Measurements from ENCODE around the gene CACNA1G. TPM values are rescaled to one million over a fixed set of nuclear protein-coding genes. Genes with fewer than 3 reads are reported as not detected.

CACNA1G gene
- total RNA-seq, 2 donors from 2014 or later = 0.84 to 1.1 TPM

DNA sequence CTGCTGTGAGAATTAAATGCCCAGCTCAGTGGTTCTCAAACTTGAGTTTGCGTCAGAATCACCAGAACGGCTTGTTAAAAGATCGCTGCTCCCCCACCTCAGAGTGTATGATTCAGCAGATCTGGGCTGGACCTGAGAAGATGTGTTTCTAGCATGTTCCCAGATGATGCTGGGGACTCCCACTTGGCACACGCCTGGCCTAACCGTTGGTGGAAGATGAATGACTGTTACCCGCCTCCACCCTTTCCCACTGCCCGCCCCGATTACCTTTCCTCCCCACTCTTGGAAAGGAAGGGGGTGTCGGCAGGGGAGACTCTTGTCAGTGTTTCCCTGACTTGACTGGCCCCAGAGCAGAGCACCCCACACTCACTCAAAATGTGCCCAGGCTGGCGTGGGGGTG, 44.9 kb downstream of the CACNA1G start:
- Mint-ChIP-seq H3K9me3 (no peaks in the 10 kb centered on the region), H3K36me3 (ENCODE audit: low read depth) (no peaks in the 10 kb centered on the region), H3K4me3 (no peak overlapping the region), H3K27me3 (ENCODE audit: insufficient read depth) (peaks cover 5% of the 10 kb centered on the region), H3K27ac (no peak overlapping the region), H3K4me1 (peaks cover 3% of the 10 kb centered on the region)
- Histone ChIP-seq H3K9me3 (ENCODE audit: control insufficient read depth, low read length) (no peaks in the 10 kb centered on the region), H3K27me3 (ENCODE audit: control insufficient read depth, insufficient read depth, low read length, poor library complexity, severe bottlenecking) (no peaks in the 10 kb centered on the region), H3K36me3 (ENCODE audit: control insufficient read depth, insufficient read depth, low read length) (no peaks in the 10 kb centered on the region), H3K27ac (ENCODE audit: low read depth, low read length) (no peak overlapping the region), H3K9ac (ENCODE audit: extremely low read depth, low read length, poor library complexity, severe bottlenecking) (no peak overlapping the region), H3K4me3 (ENCODE audit: low read length) (no peak overlapping the region), H3K4me1 (ENCODE audit: control insufficient read depth, insufficient read depth, low read length) (no peaks in the 10 kb centered on the region)
- WGBS, 2 experiments (ENCODE audit: insufficient coverage in 1 of 2, insufficient read length in 1 of 2) = 83 to 93% methylated on average over 4 to 10 of the region's 10 CpGs
- TF ChIP-seq, protein P1, sequence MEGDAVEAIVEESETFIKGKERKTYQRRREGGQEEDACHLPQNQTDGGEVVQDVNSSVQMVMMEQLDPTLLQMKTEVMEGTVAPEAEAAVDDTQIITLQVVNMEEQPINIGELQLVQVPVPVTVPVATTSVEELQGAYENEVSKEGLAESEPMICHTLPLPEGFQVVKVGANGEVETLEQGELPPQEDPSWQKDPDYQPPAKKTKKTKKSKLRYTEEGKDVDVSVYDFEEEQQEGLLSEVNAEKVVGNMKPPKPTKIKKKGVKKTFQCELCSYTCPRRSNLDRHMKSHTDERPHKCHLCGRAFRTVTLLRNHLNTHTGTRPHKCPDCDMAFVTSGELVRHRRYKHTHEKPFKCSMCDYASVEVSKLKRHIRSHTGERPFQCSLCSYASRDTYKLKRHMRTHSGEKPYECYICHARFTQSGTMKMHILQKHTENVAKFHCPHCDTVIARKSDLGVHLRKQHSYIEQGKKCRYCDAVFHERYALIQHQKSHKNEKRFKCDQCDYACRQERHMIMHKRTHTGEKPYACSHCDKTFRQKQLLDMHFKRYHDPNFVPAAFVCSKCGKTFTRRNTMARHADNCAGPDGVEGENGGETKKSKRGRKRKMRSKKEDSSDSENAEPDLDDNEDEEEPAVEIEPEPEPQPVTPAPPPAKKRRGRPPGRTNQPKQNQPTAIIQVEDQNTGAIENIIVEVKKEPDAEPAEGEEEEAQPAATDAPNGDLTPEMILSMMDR (conservative IDR thresholded peaks at IDR 0.05) = no peak
- no peak for DNase-seq

GRCh38 chr17:50607522-50608175, 47.1 kb downstream of the CACNA1G start:
- H3K9me3 Mint-ChIP-seq = no peaks in the 10 kb centered on the region
- no peak overlapping the region for H3K4me3 ChIP-seq (ENCODE audit: low read length)
- no peak overlapping the region for H3K27ac ChIP-seq (ENCODE audit: low read depth, low read length)
- no peaks in the 10 kb centered on the region for H3K9me3 ChIP-seq (ENCODE audit: control insufficient read depth, low read length)
- TF ChIP-seq, protein P1 (conservative IDR thresholded peaks at IDR 0.05) = no peak
- H3K27me3 Mint-ChIP-seq (ENCODE audit: insufficient read depth) = peaks cover 5% of the 10 kb centered on the region
- H3K4me3 Mint-ChIP-seq = no peak overlapping the region
- 91 to 100% methylated on average over 7 to 19 of the region's 19 CpGs for WGBS, 2 experiments (ENCODE audit: insufficient coverage in 1 of 2, insufficient read length in 1 of 2)
- no peak for DNase-seq
- H3K9ac ChIP-seq (ENCODE audit: extremely low read depth, low read length, poor library complexity, severe bottlenecking) = no peak overlapping the region
- H3K4me1 Mint-ChIP-seq = peaks cover 3% of the 10 kb centered on the region
- no peaks in the 10 kb centered on the region for H3K36me3 ChIP-seq (ENCODE audit: control insufficient read depth, insufficient read depth, low read length)
- no peak overlapping the region for H3K27ac Mint-ChIP-seq
- no peaks in the 10 kb centered on the region for H3K4me1 ChIP-seq (ENCODE audit: control insufficient read depth, insufficient read depth, low read length)
- H3K36me3 Mint-ChIP-seq (ENCODE audit: low read depth) = no peaks in the 10 kb centered on the region
- no peaks in the 10 kb centered on the region for H3K27me3 ChIP-seq (ENCODE audit: control insufficient read depth, insufficient read depth, low read length, poor library complexity, severe bottlenecking)

DNA sequence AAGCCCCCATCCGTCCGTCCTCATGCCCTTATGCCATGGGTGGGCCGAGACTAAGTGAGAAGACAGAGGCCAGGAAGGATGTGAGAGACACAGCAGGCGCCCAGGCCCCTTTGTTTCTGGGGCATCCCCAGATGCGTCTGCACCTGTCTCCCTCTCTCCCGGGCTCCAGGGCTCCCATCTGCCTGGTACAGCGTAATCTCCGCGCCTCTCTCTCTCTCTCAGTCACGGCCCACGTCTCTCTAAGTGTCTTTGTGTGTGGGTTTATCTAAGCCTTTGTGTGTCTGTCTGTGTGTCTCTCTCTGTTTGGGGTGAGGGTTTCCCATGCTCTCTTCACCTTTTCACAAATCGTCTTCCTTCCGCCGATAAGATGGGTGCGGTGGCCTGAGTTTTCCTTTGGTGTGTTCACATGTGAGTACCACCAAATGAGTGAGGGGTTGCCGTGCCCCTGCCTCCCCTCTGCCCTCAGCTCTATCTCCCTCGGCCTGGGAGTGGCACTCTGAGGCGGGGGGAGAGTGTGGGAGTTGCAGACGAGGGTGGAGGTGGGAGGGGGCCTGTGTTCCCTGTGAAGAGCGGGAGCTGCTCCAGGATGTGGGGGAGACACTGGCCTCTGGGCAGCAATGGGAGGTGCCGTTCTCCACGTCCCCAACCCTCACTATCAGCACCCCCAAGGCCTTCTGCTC, 48.3 kb downstream of the CACNA1G start:
- Histone ChIP-seq H3K9me3 (ENCODE audit: control insufficient read depth, low read length) (no peaks in the 10 kb centered on the region), H3K36me3 (ENCODE audit: control insufficient read depth, insufficient read depth, low read length) (no peaks in the 10 kb centered on the region), H3K4me1 (ENCODE audit: control insufficient read depth, insufficient read depth, low read length) (no peaks in the 10 kb centered on the region), H3K27ac (ENCODE audit: low read depth, low read length) (peak overlapping the region; percentile 87), H3K4me3 (ENCODE audit: low read length) (no peak overlapping the region), H3K9ac (ENCODE audit: extremely low read depth, low read length, poor library complexity, severe bottlenecking) (no peak overlapping the region), H3K27me3 (ENCODE audit: control insufficient read depth, insufficient read depth, low read length, poor library complexity, severe bottlenecking) (no peaks in the 10 kb centered on the region)
- WGBS, 2 experiments (ENCODE audit: insufficient coverage in 1 of 2, insufficient read length in 1 of 2) = 79 to 81% methylated on average over 7 to 22 of the region's 22 CpGs
- Mint-ChIP-seq H3K27ac (no peak overlapping the region), H3K27me3 (ENCODE audit: insufficient read depth) (peaks cover 3% of the 10 kb centered on the region), H3K36me3 (ENCODE audit: low read depth) (no peaks in the 10 kb centered on the region), H3K4me3 (no peak overlapping the region), H3K4me1 (no peaks in the 10 kb centered on the region), H3K9me3 (no peaks in the 10 kb centered on the region)
- no peak for DNase-seq
- TF ChIP-seq, protein P1 (conservative IDR thresholded peaks at IDR 0.05) = no peak

Measured in endodermal cell (in vitro differentiated cells).